ENCODE measurements around the gene KRTAP12-2.

DNA sequence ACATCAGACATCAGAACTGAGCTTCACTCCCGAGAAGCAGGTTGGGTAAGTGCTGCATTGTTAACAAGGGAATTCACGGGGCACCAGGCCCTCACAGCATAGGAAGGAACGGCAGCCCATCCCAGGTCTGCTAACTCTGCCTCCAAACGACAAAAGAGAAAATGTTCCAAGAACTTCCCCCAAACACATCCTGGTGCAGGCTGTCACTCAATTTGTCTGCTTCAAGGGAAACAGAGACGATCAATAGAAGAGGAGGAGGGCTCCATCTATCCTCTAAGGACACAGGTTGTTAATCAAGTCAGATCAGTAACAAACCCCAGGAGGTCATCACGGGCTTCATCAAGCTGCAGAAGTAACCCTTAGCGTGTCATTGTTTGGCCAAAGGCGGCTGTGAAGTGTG is 48.2 kb upstream of the KRTAP12-2 start:
- no peak for TF ChIP-seq SP1 (IDR thresholded peaks at IDR 0.05)
- TF ChIP-seq, protein P1, sequence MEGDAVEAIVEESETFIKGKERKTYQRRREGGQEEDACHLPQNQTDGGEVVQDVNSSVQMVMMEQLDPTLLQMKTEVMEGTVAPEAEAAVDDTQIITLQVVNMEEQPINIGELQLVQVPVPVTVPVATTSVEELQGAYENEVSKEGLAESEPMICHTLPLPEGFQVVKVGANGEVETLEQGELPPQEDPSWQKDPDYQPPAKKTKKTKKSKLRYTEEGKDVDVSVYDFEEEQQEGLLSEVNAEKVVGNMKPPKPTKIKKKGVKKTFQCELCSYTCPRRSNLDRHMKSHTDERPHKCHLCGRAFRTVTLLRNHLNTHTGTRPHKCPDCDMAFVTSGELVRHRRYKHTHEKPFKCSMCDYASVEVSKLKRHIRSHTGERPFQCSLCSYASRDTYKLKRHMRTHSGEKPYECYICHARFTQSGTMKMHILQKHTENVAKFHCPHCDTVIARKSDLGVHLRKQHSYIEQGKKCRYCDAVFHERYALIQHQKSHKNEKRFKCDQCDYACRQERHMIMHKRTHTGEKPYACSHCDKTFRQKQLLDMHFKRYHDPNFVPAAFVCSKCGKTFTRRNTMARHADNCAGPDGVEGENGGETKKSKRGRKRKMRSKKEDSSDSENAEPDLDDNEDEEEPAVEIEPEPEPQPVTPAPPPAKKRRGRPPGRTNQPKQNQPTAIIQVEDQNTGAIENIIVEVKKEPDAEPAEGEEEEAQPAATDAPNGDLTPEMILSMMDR (IDR thresholded peaks at IDR 0.05; ENCODE audit: low read depth, low read length, missing input control) = no peak
- no peak for TF ChIP-seq EGR1 (IDR thresholded peaks at IDR 0.05; ENCODE audit: low read depth in 2 of 2)

All from liver (tissue), 3 donors.